HepG2 (cell line): ENCODE measurements around the gene MED23. TPM values are rescaled to one million over a fixed set of nuclear protein-coding genes. Genes with fewer than 3 reads are reported as not detected.
A peak's percentile ranks its signal among the peaks of the same experiment; 100 is the strongest.

Source experiments
- CAMTA2 ChIP-seq: sonication (generic); formaldehyde crosslinking; IDR thresholded peaks from 2 replicates; pipeline ENCODE4 v1.4.0; 2020; ENCODE audit warnings: mild to moderate bottlenecking, missing genetic modification reagents, borderline replicate concordance
- EHMT2 ChIP-seq: fragments of 200-600 bp; sonication (generic); IDR thresholded peaks from 2 replicates; pipeline ENCODE4 v1.7.0; 2017; ENCODE audit warnings: antibody characterized with exemption, low read depth, low read length, borderline replicate concordance
- HMG20A ChIP-seq: IDR thresholded peaks from 2 replicates; pipeline ENCODE4 v1.6.1; 2016; ENCODE audit warnings: borderline replicate concordance
- KDM2A ChIP-seq: sonication (generic); formaldehyde crosslinking; IDR thresholded peaks from 2 replicates; pipeline ENCODE4 v1.4.0; 2020; ENCODE audit warnings: low read depth, missing genetic modification reagents, borderline replicate concordance
- MTF1 ChIP-seq: sonication (generic); formaldehyde crosslinking; IDR thresholded peaks from 2 replicates; pipeline ENCODE4 v1.5.0; 2020; ENCODE audit warnings: missing genetic modification reagents
- MYNN ChIP-seq: sonication (generic); formaldehyde crosslinking; IDR thresholded peaks from 2 replicates; pipeline ENCODE4 v1.4.0; 2020; ENCODE audit warnings: mild to moderate bottlenecking, low read depth, missing genetic modification reagents
- SP140L ChIP-seq: sonication (generic); formaldehyde crosslinking; IDR thresholded peaks from 2 replicates; pipeline ENCODE4 v1.4.0; 2020; ENCODE audit warnings: missing genetic modification reagents, borderline replicate concordance
- TCF12 ChIP-seq, 2 experiments: fragments of 450-650 bp in 1 of 2; sonication (generic) in 1 of 2; formaldehyde crosslinking in 1 of 2; IDR thresholded peaks; 2 replicates each; pipeline versions ENCODE4 v1.6.1 to v1.8.0; 2017 to 2022; ENCODE audit warnings: antibody characterized with exemption in 1 of 2, mild to moderate bottlenecking in 1 of 2, missing genetic modification reagents in 1 of 2, moderate library complexity in 1 of 2
- TGIF2 ChIP-seq: IDR thresholded peaks from 2 replicates; pipeline ENCODE4 v1.6.1; 2016; ENCODE audit warnings: control low read depth, missing compliant biosample characterization
- ZFP41 ChIP-seq: sonication (generic); formaldehyde crosslinking; IDR thresholded peaks from 2 replicates; pipeline ENCODE4 v1.4.0; 2020; ENCODE audit warnings: mild to moderate bottlenecking, missing genetic modification reagents, borderline replicate concordance
- ZNF354B ChIP-seq: sonication (generic); formaldehyde crosslinking; IDR thresholded peaks from 2 replicates; pipeline ENCODE4 v1.8.0; 2022; ENCODE audit warnings: mild to moderate bottlenecking, missing genetic modification reagents
- ZNF652 ChIP-seq: IDR thresholded peaks from 2 replicates; pipeline ENCODE4 v1.6.1; 2016; ENCODE audit warnings: low read depth, borderline replicate concordance
- ZNF687 ChIP-seq: sonication (generic); formaldehyde crosslinking; IDR thresholded peaks from 2 replicates; pipeline ENCODE4 v1.5.1; 2020; ENCODE audit warnings: mild to moderate bottlenecking, missing genetic modification reagents, moderate library complexity
- ZNF691 ChIP-seq: sonication (generic); formaldehyde crosslinking; IDR thresholded peaks from 2 replicates; pipeline ENCODE4 v1.4.0; 2020; ENCODE audit warnings: missing genetic modification reagents, low read depth, mild to moderate bottlenecking, borderline replicate concordance
- ZSCAN25 ChIP-seq: sonication (generic); formaldehyde crosslinking; IDR thresholded peaks from 2 replicates; pipeline ENCODE4 v1.8.0; 2022; ENCODE audit warnings: mild to moderate bottlenecking, missing genetic modification reagents
- polyA plus RNA-seq, 8 experiments: library from polyadenylated mRNA; depleted of rRNA in 3 of 8; stranded (reverse) in 7 of 8; unstranded in 1 of 8; fragments of >200 nt; fragmentation: Illumina TruSeq in 4 of 8; extraction: Trizol in 4 of 8; gene quantifications; 2 replicates each; pipeline versions ENCODE4 v1.2.1 to v1.2.3, GENCODE V29; 2011 to 2016; ENCODE audit warnings: low read depth in 4 of 8, missing spikeins in 1 of 8, mixed read lengths in 1 of 8; ENCODE audit not compliant: insufficient read depth in 1 of 8
- total RNA-seq, 5 experiments: library from RNA; depleted of rRNA; stranded (reverse); fragments of >200 nt; fragmentation: Illumina TruSeq; extraction: Trizol; gene quantifications; 2 replicates each; pipeline ENCODE4 v1.2.3, GENCODE V29; 2016; ENCODE audit warnings: low read depth in 1 of 5
- TF ChIP-seq, protein P1 (sequence below): sonication (generic); formaldehyde crosslinking; IDR thresholded peaks from 2 replicates; pipeline ENCODE4 v1.5.0; 2020; ENCODE audit warnings: missing genetic modification reagents
- TF ChIP-seq, protein P2 (sequence below): sonication (generic); formaldehyde crosslinking; IDR thresholded peaks from 2 replicates; pipeline ENCODE4 v1.5.1; 2020; ENCODE audit warnings: missing genetic modification reagents, mild to moderate bottlenecking, borderline replicate concordance

Gene MED23
- total and polyA plus RNA-seq, 2 of the 13 experiments (the other 11 are each of a cell fraction or from before 2014, with no cell fraction given), result 34.9 to 50.5 TPM

- peak; percentile 59; the same call in 1 of the 2 replicates for TF ChIP-seq KDM2A (CRISPR knock-in tag)
- TF ChIP-seq SP140L (CRISPR knock-in tag), result peak; percentile 81
- peak; percentile 50; the same call in 1 of the 2 replicates for TF ChIP-seq ZNF687 (CRISPR knock-in tag)
- TF ChIP-seq, protein P1, sequence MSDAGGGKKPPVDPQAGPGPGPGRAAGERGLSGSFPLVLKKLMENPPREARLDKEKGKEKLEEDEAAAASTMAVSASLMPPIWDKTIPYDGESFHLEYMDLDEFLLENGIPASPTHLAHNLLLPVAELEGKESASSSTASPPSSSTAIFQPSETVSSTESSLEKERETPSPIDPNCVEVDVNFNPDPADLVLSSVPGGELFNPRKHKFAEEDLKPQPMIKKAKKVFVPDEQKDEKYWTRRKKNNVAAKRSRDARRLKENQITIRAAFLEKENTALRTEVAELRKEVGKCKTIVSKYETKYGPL (CRISPR knock-in tag), result 0 out of 2 replicates have a peak, but pooled peaks have one; percentile 43
- 0 out of 2 replicates have a peak, but pooled peaks have one; percentile 33 for TF ChIP-seq ZNF691
- TF ChIP-seq MYNN (CRISPR knock-in tag), result no peak
- TF ChIP-seq TCF12 (IDR thresholded peaks at IDR 0.05), result no peak
- TF ChIP-seq TCF12 (CRISPR knock-in tag; IDR thresholded peaks at IDR 0.05), result no peak
- no peak; the same call in 1 of the 2 replicates for TF ChIP-seq MTF1
- no peak for TF ChIP-seq EHMT2
- TF ChIP-seq, protein P2, sequence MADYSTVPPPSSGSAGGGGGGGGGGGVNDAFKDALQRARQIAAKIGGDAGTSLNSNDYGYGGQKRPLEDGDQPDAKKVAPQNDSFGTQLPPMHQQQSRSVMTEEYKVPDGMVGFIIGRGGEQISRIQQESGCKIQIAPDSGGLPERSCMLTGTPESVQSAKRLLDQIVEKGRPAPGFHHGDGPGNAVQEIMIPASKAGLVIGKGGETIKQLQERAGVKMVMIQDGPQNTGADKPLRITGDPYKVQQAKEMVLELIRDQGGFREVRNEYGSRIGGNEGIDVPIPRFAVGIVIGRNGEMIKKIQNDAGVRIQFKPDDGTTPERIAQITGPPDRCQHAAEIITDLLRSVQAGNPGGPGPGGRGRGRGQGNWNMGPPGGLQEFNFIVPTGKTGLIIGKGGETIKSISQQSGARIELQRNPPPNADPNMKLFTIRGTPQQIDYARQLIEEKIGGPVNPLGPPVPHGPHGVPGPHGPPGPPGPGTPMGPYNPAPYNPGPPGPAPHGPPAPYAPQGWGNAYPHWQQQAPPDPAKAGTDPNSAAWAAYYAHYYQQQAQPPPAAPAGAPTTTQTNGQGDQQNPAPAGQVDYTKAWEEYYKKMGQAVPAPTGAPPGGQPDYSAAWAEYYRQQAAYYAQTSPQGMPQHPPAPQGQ (CRISPR knock-in tag), result no peak
- TF ChIP-seq ZSCAN25 (CRISPR knock-in tag), result no peak
- TF ChIP-seq ZNF652 (CRISPR knock-in tag), result no peak; the same call in 1 of the 2 replicates
- peak; percentile 36; the same call in 1 of the 2 replicates for TF ChIP-seq CAMTA2 (CRISPR knock-in tag)
- TF ChIP-seq ZNF354B, result peak; percentile 92; the same call in 1 of the 2 replicates
- peak; percentile 6; the same call in 1 of the 2 replicates for TF ChIP-seq HMG20A (CRISPR knock-in tag)
- no peak for TF ChIP-seq ZFP41 (CRISPR knock-in tag)
- TF ChIP-seq TGIF2 (CRISPR knock-in tag), result no peak; the same call in 1 of the 2 replicates
Measured at GRCh38 chr6:131635384-131636340, 7.6 kb upstream of the MED23 start (continued).
